ENCODE data around the gene LPIN1.

Gene LPIN1

GRCh38 chr2:11710210-11710609 is 36.2 kb upstream of the LPIN1 start:
- peak; percentile 99 for ATAC-seq (ENCODE audit: low read depth)
- H3K27ac ChIP-seq (ENCODE audit: poor library complexity, severe bottlenecking), result no peak overlapping the region
- H3K4me1 ChIP-seq (ENCODE audit: insufficient read depth, poor library complexity, severe bottlenecking), result peaks cover 4% of the 10 kb centered on the region
- H3K27me3 ChIP-seq (ENCODE audit: insufficient read depth, poor library complexity, severe bottlenecking), result no peaks in the 10 kb centered on the region
- no peak overlapping the region for H3K4me3 ChIP-seq (ENCODE audit: severe bottlenecking)
- no peaks in the 10 kb centered on the region for H3K36me3 ChIP-seq (ENCODE audit: low read depth)
- no peak for DNase-seq (ENCODE audit: low spot score)
- no peaks in the 10 kb centered on the region for H3K9me3 ChIP-seq (ENCODE audit: severe bottlenecking)
- TF ChIP-seq, protein P1, sequence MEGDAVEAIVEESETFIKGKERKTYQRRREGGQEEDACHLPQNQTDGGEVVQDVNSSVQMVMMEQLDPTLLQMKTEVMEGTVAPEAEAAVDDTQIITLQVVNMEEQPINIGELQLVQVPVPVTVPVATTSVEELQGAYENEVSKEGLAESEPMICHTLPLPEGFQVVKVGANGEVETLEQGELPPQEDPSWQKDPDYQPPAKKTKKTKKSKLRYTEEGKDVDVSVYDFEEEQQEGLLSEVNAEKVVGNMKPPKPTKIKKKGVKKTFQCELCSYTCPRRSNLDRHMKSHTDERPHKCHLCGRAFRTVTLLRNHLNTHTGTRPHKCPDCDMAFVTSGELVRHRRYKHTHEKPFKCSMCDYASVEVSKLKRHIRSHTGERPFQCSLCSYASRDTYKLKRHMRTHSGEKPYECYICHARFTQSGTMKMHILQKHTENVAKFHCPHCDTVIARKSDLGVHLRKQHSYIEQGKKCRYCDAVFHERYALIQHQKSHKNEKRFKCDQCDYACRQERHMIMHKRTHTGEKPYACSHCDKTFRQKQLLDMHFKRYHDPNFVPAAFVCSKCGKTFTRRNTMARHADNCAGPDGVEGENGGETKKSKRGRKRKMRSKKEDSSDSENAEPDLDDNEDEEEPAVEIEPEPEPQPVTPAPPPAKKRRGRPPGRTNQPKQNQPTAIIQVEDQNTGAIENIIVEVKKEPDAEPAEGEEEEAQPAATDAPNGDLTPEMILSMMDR (IDR thresholded peaks at IDR 0.05; ENCODE audit: poor library complexity, severe bottlenecking), result no peak

DNA sequence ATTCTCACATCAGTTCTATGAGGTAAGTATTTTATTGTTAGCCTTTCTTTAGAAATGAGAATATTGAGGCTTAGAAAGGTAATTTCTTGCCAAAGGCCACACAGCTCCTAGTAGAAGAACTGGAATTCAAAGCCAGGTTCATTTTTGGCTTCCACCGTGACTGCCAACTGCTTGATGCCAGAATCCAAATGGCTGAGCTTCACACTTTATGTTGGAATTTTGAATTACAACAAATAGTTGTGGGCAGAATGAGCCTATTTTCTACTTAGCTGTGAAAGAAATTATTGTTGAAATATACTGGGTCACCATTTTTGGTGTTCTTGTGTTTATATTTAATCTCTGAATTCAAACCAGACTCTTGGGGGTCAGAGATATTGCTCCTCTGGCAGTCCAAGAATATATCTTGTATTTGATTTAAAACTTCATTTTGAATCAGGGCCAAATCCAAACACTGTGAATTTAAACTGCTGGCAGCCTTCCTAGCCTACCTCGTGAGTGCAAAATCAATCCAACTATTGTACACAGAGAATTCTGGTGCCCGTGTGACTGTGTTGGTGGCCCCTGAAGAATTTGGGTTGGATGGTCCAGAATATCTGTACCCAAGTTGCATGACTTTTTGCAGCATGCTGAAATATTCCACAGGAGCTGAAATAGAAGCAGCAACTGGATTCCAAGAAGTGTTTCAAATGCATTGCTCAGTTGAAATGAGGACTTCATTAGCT is 35.6 kb upstream of the LPIN1 start:
- H3K27ac ChIP-seq (ENCODE audit: poor library complexity, severe bottlenecking), result no peak overlapping the region
- no peaks in the 10 kb centered on the region for H3K36me3 ChIP-seq (ENCODE audit: low read depth)
- H3K27me3 ChIP-seq (ENCODE audit: insufficient read depth, poor library complexity, severe bottlenecking), result no peaks in the 10 kb centered on the region
- TF ChIP-seq, protein P1 (IDR thresholded peaks at IDR 0.05; ENCODE audit: poor library complexity, severe bottlenecking), result no peak
- DNase-seq (ENCODE audit: low spot score), result no peak
- H3K4me1 ChIP-seq (ENCODE audit: insufficient read depth, poor library complexity, severe bottlenecking), result peaks cover 4% of the 10 kb centered on the region
- no peak for ATAC-seq (ENCODE audit: low read depth)
- H3K4me3 ChIP-seq (ENCODE audit: severe bottlenecking), result no peak overlapping the region
- H3K9me3 ChIP-seq (ENCODE audit: severe bottlenecking), result no peaks in the 10 kb centered on the region

DNA sequence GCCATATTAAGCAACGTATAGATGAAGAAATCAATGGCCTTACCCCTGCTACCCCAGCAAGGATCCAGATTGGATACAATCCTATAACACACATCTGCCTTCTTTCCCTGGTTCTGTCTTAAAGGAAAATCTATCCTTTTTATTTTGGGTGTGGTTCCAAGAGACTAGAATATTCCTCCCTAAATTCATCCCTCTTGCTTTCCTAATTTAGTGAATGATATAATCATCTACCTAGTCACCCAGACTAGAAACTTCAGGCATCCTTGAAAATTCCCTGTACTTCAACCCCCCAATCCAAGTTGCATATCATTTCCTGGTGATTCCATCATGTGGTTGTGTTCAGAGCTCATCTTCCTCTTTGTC is 35.1 kb upstream of the LPIN1 start:
- Histone ChIP-seq H3K27ac (ENCODE audit: poor library complexity, severe bottlenecking) (no peak overlapping the region), H3K27me3 (ENCODE audit: insufficient read depth, poor library complexity, severe bottlenecking) (no peaks in the 10 kb centered on the region), H3K36me3 (ENCODE audit: low read depth) (no peaks in the 10 kb centered on the region), H3K4me1 (ENCODE audit: insufficient read depth, poor library complexity, severe bottlenecking) (peaks cover 4% of the 10 kb centered on the region), H3K9me3 (ENCODE audit: severe bottlenecking) (no peaks in the 10 kb centered on the region), H3K4me3 (ENCODE audit: severe bottlenecking) (no peak overlapping the region)
- ATAC-seq (ENCODE audit: low read depth) (no peak), DNase-seq (ENCODE audit: low spot score) (no peak)
- TF ChIP-seq, protein P1 (IDR thresholded peaks at IDR 0.05; ENCODE audit: poor library complexity, severe bottlenecking), result no peak

DNA sequence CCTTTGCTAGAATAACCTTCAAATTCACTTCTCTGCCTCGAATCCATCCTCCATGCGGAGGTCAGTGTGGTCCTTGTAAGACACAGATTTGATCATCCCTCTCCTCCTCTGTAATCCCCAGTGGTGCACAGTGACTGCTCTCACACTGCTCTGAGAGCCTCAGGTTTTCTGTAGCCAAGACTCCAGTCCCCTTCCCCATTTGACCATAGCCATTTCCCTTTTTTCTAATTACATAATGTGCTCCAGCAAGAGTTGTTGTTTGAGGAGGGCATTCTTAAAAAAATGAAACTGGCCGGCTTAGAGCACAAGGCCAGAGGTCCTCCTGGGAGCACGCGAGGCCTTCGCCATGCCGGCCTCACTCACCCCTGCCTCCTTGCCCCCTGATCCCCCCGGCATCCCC is 34.7 kb upstream of the LPIN1 start:
- Histone ChIP-seq H3K36me3 (ENCODE audit: low read depth) (no peaks in the 10 kb centered on the region), H3K4me3 (ENCODE audit: severe bottlenecking) (no peak overlapping the region), H3K27me3 (ENCODE audit: insufficient read depth, poor library complexity, severe bottlenecking) (no peaks in the 10 kb centered on the region), H3K4me1 (ENCODE audit: insufficient read depth, poor library complexity, severe bottlenecking) (peaks cover 4% of the 10 kb centered on the region), H3K27ac (ENCODE audit: poor library complexity, severe bottlenecking) (no peak overlapping the region), H3K9me3 (ENCODE audit: severe bottlenecking) (no peaks in the 10 kb centered on the region)
- ATAC-seq (ENCODE audit: low read depth), result no peak
- DNase-seq (ENCODE audit: low spot score), result no peak
- TF ChIP-seq, protein P1 (IDR thresholded peaks at IDR 0.05; ENCODE audit: poor library complexity, severe bottlenecking), result no peak

DNA sequence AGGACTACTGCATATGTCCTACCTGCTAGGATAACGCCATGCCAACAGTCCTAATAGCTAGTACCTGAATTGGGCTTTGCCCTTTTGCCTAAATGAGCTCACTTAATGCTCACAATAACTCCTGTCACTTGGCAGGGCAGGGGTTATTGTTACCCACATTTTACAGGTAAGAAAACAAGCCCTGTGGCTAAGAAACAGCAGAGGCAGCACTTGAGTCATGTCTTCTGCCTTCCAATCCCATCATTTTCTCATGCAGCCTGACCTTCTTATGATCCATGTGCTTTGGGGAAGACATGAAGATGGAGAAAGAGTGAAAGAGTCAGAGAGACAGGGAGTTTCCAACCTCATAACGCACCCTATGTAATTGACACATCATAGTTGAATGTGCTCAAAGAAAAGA is 33.6 kb upstream of the LPIN1 start:
- Histone ChIP-seq H3K9me3 (ENCODE audit: severe bottlenecking) (no peaks in the 10 kb centered on the region), H3K27me3 (ENCODE audit: insufficient read depth, poor library complexity, severe bottlenecking) (no peaks in the 10 kb centered on the region), H3K27ac (ENCODE audit: poor library complexity, severe bottlenecking) (no peak overlapping the region), H3K4me1 (ENCODE audit: insufficient read depth, poor library complexity, severe bottlenecking) (peaks cover 4% of the 10 kb centered on the region), H3K36me3 (ENCODE audit: low read depth) (no peaks in the 10 kb centered on the region), H3K4me3 (ENCODE audit: severe bottlenecking) (no peak overlapping the region)
- TF ChIP-seq, protein P1 (IDR thresholded peaks at IDR 0.05; ENCODE audit: poor library complexity, severe bottlenecking), result no peak
- DNase-seq (ENCODE audit: low spot score), result no peak
- no peak for ATAC-seq (ENCODE audit: low read depth)
